Heart left ventricle (tissue), 16 donors: ENCODE results near the gene GPX4. TPM values are rescaled to one million over a fixed set of nuclear protein-coding genes. Genes with fewer than 3 reads are reported as not detected.
A peak's percentile ranks its signal among the peaks of the same experiment; 100 is the strongest.

Experiments
- ATAC-seq, 4 donors: fragments of 200-7000 bp; cut with Tn5 transposase; one replicate each; pipeline ENCODE4 v1.9.1; 2020 to 2022; ENCODE audit warnings: moderate library complexity in 4 of 4, mild to moderate bottlenecking in 3 of 4, moderate number of reproducible peaks in 1 of 4
- DNase-seq, 5 donors: peaks; one replicate each; pipeline ENCODE4 v3.0.0-alpha.2; 2020
- H3K27ac ChIP-seq, 12 donors: fragments of 200-600 bp; sonication (generic) in 4 of 12; one replicate each; pipeline versions ENCODE4 v1.5.0 to v1.8.0; 2016 to 2022; ENCODE audit warnings: mild to moderate bottlenecking in 2 of 12
- H3K27me3 ChIP-seq, 9 donors: fragments of 200-600 bp; sonication (generic) in 2 of 9; one replicate each; pipeline versions ENCODE4 v1.5.1 to v1.8.0; 2016 to 2022; ENCODE audit warnings: mild to moderate bottlenecking in 3 of 9
- H3K36me3 ChIP-seq, 9 donors: fragments of 200-600 bp; sonication (generic) in 2 of 9; one replicate each; pipeline versions ENCODE4 v1.5.0 to v1.8.0; 2018 to 2022; ENCODE audit warnings: mild to moderate bottlenecking in 2 of 9
- H3K4me1 ChIP-seq, 12 donors: fragments of 200-600 bp; sonication (generic) in 4 of 12; one replicate each; pipeline versions ENCODE4 v1.5.0 to v1.8.0; 2016 to 2022; ENCODE audit warnings: mild to moderate bottlenecking in 3 of 12
- H3K4me3 ChIP-seq, 12 donors: fragments of 200-600 bp; sonication (generic) in 4 of 12; one replicate each; pipeline versions ENCODE4 v1.5.0 to v1.8.0; 2017 to 2022; ENCODE audit warnings: mild to moderate bottlenecking in 9 of 12, moderate library complexity in 4 of 12
- H3K9me3 ChIP-seq, 12 donors: fragments of 200-600 bp; sonication (generic) in 4 of 12; one replicate each; pipeline versions ENCODE4 v1.5.0 to v1.8.0; 2016 to 2022; ENCODE audit warnings: mild to moderate bottlenecking in 1 of 12
- CTCF ChIP-seq, 12 donors: fragments of 200-600 bp; sonication (generic) in 4 of 12; IDR thresholded peaks; one replicate each; pipeline versions ENCODE4 v1.5.0 to v1.8.0; 2018 to 2022; ENCODE audit warnings: antibody characterized with exemption in 12 of 12, mild to moderate bottlenecking in 5 of 12
- POLR2A ChIP-seq, 2 donors: fragments of 450-650 bp; IDR thresholded peaks; one replicate each; pipeline ENCODE4 v1.6.1; 2017; ENCODE audit warnings: antibody characterized with exemption in 2 of 2, mild to moderate bottlenecking in 2 of 2, moderate library complexity in 2 of 2
- WGBS, 4 donors: extraction: QIAGEN DNeasy Blood & Tissue Kit in 2 of 4; methylation state at CpG; one replicate each; pipeline versions ENCODE4 v1.1.5 to v1.1.7; 2013 to 2018; 5-methylcytosine and 5-hydroxymethylcytosine counted together
- intact Hi-C, 10 donors: fragments of 100-400 bp; cut with DNase I; formaldehyde crosslinking; loops; one replicate each; pipeline versions ENCODE4 v1.11.1 to v1.14.2; 2022
- polyA plus RNA-seq, 2 donors: library from polyadenylated mRNA; stranded (reverse); fragments of 200-250 nt; gene quantifications; one replicate each; pipeline ENCODE4 v1.2.3, GENCODE V29; 2013
- total RNA-seq, 9 donors: library from RNA; depleted of rRNA in 2 of 9; stranded (reverse); fragments of >200 nt in 2 of 9; fragmentation: NEBNext Ultra II Directional in 3 of 9; extraction: Animal tissue kit (Norgen Biotek cat#: 25700) in 3 of 9; gene quantifications; one replicate each; pipeline versions ENCODE4 v1.1.0 to v1.2.4, GENCODE V29; 2016 to 2023
- donor health status: ischemic (EF 13 %, LVEDD 7.1; RV severe dilation, severe dysfunction).
- donor health status: healthy with polysubstance abuse.
- donor health status: DM: no; HTN: yes; CAD: no.
- donor health status: DM: no; HTN: no; CAD: no.
- donor health status: ischemic (EF 25% LVEDD 6.9; RV normal size, moderate dysfunction).
- donor health status: ischemic (EF 25% LVEDD 5.7; RV mildly dilated, moderate dysfunction).
- donor health status: healthy.
- donor health status: DM: yes; HTN: yes; CAD: no.
- donor health status: ischemic (EF 35%, LVEDD 5.7; RV mildly dilated, moderate dysfunction).
- donor health status: nonischemic (EF 11% LVEDD 7.7; RV severe dilation, severe dysfunction).
- donor health status: DM: yes; HTN: yes; CAD: no.
- donor health status: PGD.
- donor health status: ischemic (EF 29% LVEDD 5.4; RV normal size, mild dysfunction).
- donor health status: nonischemic (EF 23%, LVEDD 6.1; RV moderate dilation, normal function).

GPX4 gene
- total and polyA plus RNA-seq, 11 donors = 251 to 590 (median 326) TPM

GRCh38 chr19:1087813-1088415 is 15.9 kb upstream of the GPX4 start:
- Histone ChIP-seq H3K27ac (peak overlapping the region in 9 of 12 donors; percentile 8 to 91 (median 37)), H3K4me1 (peaks cover 0 to 56% (median 1%) of the 10 kb centered on the region in 12 donors), H3K4me3 (peak overlapping the region in 1 of 12 donors; percentile 1), H3K27me3 (peaks cover 0 to under 1% (median 0%) of the 10 kb centered on the region in 9 donors), H3K36me3 (peaks cover 0 to 87% (median 42%) of the 10 kb centered on the region in 9 donors), H3K9me3 (no peaks in the 10 kb centered on the region)
- intact Hi-C loops = loop anchor here in 1 of 10 donors (10.0 kb wide), 1 partner anchor 53 kb away; no protein-coding TSS in a partner anchor
- ATAC-seq (peak; percentile 43 to 75 (median 54)), DNase-seq (peak in 4 of 5 donors; percentile 60 to 78 (median 70))
- TF ChIP-seq POLR2A (IDR thresholded peaks at IDR 0.05) = no peak
- no peak for TF ChIP-seq CTCF (IDR thresholded peaks at IDR 0.05)
- WGBS, 4 donors = 68 to 85% (median 76%) methylated on average over 27 of the region's 27 CpGs

GRCh38 chr19:1088416-1089010 is 15.3 kb upstream of the GPX4 start:
- no peak for TF ChIP-seq POLR2A (IDR thresholded peaks at IDR 0.05)
- TF ChIP-seq CTCF (IDR thresholded peaks at IDR 0.05) = no peak
- Histone ChIP-seq H3K27me3 (no peaks in the 10 kb centered on the region), H3K4me3 (peak overlapping the region in 1 of 12 donors; percentile 1), H3K36me3 (peaks cover 0 to 85% (median 46%) of the 10 kb centered on the region in 9 donors), H3K27ac (peak overlapping the region in 9 of 12 donors; percentile 8 to 91 (median 37)), H3K9me3 (no peaks in the 10 kb centered on the region), H3K4me1 (peaks cover 0 to 52% (median 1%) of the 10 kb centered on the region in 12 donors)
- 87 to 90% (median 88%) methylated on average over 10 to 27 of the region's 27 CpGs for WGBS, 4 donors
- peak; percentile 21 to 40 (median 36) for ATAC-seq
- DNase-seq = peak in 1 of 5 donors; percentile 49
- intact Hi-C loops = loop anchor here in 1 of 10 donors (10.0 kb wide), 1 partner anchor 54 kb away; no protein-coding TSS in a partner anchor

- Histone ChIP-seq H3K4me1 (peaks cover 5 to 59% (median 9%) of the 10 kb centered on the region in 12 donors), H3K4me3 (no peak overlapping the region), H3K27me3 (no peaks in the 10 kb centered on the region), H3K9me3 (no peaks in the 10 kb centered on the region), H3K36me3 (peaks cover 0 to 78% (median 47%) of the 10 kb centered on the region in 9 donors), H3K27ac (peak overlapping the region in 3 of 12 donors; percentile 30 to 91 (median 37))
- DNase-seq = peak in 1 of 5 donors; percentile 21
- no peak for TF ChIP-seq CTCF (IDR thresholded peaks at IDR 0.05)
- no peak for TF ChIP-seq POLR2A (IDR thresholded peaks at IDR 0.05)
- no peak for ATAC-seq
- 92 to 98% (median 94%) methylated on average over 7 to 32 of the region's 32 CpGs for WGBS, 4 donors
- intact Hi-C loops = loop anchor here in 1 of 10 donors (10.0 kb wide), 1 partner anchor 54 kb away; no protein-coding TSS in a partner anchor
These were observed 14.5 kb upstream of the GPX4 start for GRCh38 chr19:1089126-1089771.
